NK-92 (cell line): ENCODE data around the gene TMEM232.

Experiments
- DNase-seq: peaks from one replicate; lab custom pipeline; 2025; ENCODE audit not compliant: unreplicated experiment; lab: John Stamatoyannopoulos, UW

The TMEM232 gene

GRCh38 chr5:110525762-110526161 is 200.7 kb downstream of the TMEM232 start:
- DNase-seq = no peak

DNA sequence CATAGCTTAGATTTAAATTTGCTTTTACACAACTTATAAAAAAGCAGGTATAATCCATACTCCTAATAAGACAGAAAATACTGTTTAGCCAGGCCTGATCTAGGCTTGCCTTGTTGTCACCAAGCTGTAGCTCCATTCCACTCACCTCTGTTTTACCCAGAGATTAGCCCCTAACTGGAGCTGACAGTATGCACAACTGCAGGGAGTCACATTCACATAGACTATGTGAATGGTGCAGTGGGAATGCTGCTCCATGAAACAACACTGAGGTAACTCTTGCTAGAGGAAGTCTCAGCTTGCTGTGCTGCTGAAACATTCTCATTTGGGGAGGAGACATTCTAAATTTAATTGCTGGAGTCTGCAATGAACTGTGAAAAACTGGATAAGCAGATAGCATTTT is 209.1 kb downstream of the TMEM232 start:
- no peak for DNase-seq

DNA sequence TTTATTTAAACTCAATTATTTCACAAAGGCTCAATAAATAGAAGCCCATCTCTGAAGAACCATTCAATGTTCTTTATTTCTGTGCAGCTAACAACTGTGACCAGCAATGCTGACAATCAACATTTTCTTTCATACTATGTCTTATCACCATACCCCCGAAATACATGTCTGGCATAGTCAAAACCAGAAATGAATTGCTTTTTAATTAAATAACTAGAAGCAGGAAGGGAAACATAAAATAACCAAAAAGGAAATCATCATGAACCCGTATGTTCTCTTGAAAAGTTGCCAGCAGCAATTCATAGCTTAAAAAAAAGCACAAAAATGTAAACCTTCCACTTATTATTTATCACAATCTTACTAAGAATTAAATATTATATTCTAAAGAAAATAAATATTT is 212.4 kb downstream of the TMEM232 start:
- DNase-seq = no peak

- DNase-seq = no peak
Measured at GRCh38 chr5:110512266-110512665, 214.2 kb downstream of the TMEM232 start.

DNA sequence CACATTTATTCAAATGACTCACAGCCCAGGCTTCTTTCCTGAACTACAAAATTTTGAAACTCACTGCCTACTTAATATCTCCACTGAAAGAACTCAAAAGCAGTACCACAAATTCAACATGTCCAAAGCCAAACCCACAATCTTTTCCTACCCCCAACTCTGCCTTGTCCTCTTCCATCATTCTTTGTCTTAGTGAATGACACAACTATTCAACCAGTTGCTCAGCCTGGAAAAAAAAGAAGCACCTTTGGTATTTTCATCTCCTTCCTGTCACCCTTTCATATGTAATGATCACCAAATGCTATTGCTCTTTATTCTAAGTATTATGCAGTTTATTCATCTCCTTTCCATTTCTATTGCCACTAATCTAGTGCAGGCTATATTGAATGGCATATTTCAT is 216.3 kb downstream of the TMEM232 start:
- DNase-seq = no peak

DNA sequence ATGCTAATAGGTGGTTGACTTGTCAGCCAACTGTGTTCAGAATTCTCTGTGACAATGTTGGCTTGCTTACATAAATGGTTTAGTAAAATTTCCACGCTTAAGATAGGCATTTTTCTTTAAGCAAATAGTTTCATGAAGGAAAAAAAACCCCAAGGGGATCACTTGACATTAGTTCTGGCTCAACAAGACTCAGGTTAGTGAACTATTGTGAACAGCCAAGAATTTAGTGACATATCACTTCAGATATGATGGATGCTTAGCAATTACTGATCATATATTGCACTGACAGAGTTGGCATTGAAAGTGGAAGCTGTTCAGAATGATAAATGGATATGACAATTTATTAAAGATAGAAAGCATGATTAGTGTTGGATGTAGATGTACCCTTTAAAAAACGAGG is 218.5 kb downstream of the TMEM232 start:
- DNase-seq = no peak

- no peak for DNase-seq
Measured at GRCh38 chr5:110506378-110506777, 220.1 kb downstream of the TMEM232 start.

GRCh38 chr5:110496276-110496675 is 230.2 kb downstream of the TMEM232 start:
- DNase-seq = no peak

DNA sequence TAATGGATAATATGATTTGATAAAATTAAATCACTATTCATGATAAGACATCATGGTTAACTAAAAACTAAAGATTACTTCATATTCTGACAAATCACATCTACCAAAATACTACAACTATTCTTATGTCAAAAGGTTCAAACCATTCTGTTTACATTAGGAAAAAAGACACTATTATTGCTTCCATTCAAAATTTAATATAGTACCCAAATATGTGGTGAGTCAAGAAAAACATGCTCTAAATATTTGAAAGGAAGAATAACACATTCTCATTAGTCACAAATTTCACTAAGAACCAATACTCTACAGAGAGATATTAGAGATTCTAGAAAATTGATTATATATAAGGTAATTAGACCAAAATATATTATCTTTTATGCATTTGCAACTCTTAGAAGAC is 234.0 kb downstream of the TMEM232 start:
- DNase-seq = no peak

- DNase-seq = no peak
Measured at GRCh38 chr5:110478895-110479294, 247.6 kb downstream of the TMEM232 start.

DNA sequence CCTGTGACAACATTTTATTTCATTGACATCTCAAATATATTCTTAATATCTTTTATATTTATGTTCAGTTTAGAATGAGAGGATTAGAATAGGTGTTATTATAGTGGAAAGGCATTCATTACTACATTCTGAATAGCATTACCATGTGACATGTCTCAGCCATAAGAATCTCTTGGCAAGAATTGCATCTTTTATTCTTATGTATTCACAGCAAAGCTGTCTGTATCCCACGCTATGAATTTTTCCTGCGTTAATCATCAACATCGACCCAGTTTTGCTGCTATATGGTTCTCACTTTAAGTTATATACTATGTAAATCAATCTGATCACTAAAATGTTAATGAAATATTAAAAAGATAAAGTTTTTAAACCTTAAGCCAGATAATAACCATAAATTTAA is 248.6 kb downstream of the TMEM232 start:
- no peak for DNase-seq

- DNase-seq = no peak
Measured at GRCh38 chr5:110476164-110476563, 250.3 kb downstream of the TMEM232 start.

DNA sequence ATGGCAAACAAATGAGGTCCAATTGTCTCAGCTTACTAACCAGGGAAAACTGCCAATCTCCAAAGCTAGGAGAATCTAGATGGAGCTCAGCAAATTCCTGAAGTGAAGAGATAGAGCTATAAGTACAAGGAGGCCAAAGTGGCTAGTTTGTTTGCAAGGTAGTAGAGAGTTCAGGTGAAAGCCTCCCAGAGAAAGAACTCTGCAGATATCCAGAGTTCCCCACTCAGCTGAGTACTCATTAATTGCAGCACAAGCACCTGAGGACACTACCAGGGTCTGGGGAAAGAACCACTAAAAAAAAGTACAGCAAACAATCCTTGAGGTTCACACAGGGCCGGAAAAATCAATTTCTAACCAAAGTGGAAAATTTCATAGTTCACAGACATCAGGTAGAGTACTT is 250.9 kb downstream of the TMEM232 start:
- DNase-seq = no peak

DNA sequence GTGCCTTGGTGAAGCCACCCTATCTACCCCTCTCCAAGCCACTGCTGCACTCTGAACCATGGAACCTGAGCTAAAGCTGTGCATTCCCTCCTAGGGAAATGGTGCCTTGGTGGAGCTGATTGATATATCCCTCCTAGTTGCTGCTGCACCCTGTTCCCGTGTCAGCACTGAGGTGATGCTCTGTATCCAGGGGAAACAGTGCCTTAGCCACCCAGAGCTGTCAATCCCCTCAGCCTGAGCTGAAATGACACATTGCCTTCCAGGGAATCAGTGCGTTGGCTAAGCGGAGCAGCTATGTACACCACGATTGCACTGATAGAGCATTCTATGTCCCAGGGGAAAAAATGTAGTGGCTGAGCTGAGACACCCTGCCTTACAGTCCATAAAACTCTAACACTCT is 257.0 kb downstream of the TMEM232 start:
- no peak for DNase-seq

DNA sequence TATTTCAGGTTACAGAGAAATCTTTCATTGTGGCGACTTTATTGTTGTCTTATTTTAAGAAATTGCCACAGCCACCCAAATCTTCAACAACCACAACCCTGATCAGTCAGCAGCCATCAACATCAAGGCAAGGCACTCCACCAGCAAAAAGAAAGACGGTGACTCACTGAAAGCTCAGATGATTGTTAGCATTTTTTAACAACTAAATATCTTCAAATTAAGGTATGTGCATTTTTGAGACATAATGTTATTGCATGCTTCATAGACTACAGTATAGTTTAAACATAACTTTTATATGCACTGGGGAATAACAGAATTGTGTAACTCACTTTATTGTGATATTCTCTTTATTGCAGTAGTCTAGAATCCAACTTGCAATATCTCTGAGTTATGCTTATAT is 263.4 kb downstream of the TMEM232 start:
- DNase-seq = no peak

- no peak for DNase-seq
Measured at GRCh38 chr5:110460837-110461236, 265.6 kb downstream of the TMEM232 start.

DNA sequence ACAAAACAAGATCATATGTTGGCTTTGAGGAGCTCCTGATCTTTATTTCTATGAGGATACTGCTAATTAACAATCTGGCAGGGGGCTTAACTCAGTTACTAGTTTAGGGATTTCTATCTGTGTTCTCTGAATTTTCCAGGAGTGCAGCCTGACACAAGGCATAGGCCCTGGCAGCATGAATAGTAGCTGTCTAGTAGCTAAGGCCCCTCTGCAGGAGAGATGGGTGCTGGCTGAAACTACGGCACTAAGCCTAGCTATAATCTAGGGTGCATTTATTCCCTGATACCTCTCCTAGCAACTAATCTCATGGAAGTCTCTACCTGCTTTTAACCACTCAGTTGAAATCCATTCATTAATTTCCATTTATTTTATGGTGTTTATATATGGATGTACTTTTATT is 268.2 kb downstream of the TMEM232 start:
- no peak for DNase-seq

GRCh38 chr5:110442856-110443255 is 283.6 kb downstream of the TMEM232 start:
- DNase-seq = no peak

GRCh38 chr5:110441035-110441434 is 285.4 kb downstream of the TMEM232 start:
- DNase-seq = no peak

DNA sequence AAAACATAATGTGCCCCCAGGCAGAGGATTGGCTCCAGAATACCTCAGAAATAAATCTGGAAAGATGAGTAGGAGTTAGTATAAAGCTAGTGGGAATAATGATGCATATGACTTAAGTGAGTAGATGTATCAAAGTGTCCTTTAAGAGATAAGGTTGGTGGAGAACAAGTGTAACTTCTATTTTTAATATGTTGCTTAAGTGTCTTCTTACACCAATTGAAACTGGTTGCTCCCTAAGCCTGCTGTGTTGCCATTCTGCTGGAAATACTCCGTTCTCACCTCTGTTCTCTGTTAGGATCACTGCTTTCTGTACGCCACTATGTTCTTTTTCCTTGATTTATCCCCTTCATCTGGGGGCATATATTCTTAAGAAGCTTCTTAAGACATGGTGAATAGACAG is 286.4 kb downstream of the TMEM232 start:
- no peak for DNase-seq

GRCh38 chr5:110439296-110439695 is 287.2 kb downstream of the TMEM232 start:
- DNase-seq = no peak

GRCh38 chr5:110435207-110435606 is 291.3 kb downstream of the TMEM232 start:
- no peak for DNase-seq

DNA sequence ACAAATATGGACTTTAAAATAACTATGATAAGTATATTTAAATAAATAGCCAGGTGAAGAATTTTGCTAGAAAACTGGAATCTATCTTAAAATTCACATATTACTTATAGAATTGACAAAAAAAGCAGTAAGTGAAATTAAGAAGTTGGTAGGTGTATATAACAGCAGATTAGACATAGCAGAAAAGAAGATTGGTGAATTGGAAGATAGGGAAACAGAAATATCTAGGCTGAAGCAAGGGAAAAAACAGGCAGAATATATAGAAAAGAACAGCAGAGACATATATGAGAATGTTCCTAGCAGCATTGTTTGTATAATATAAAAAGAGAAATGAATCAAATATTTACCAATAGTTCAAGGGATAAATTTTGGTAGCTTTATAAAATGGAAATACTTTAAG is 294.9 kb downstream of the TMEM232 start:
- no peak for DNase-seq

DNA sequence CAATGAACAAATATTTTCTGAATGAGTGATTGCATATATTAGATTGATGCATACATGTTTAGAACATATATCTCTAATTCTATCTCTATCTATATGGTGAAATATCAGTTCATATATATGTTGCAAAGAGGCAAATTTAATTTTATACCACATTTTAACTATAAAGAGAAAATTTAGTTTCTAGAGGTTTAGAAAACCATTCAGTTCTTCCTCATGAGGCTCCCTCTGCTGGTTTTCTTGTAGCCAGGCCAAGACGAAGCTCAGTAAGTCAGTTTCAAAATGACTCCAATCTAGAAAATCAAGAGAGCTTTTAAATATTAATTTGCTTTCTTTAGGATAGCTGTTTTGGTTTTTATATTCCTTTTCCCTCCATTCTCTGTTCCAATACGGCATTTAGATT is 312.1 kb downstream of the TMEM232 start:
- DNase-seq = no peak
